Astrocyte of the cerebellum (primary cell): ENCODE measurements around the gene LLCFC1.

Experiments
- DNase-seq: peaks from one replicate; pipeline ENCODE4 v3.0.0-alpha.2; 2011; ENCODE audit warnings: low read depth
- H3K4me3 ChIP-seq: 2 replicates; pipeline ENCODE4 v1.5.1; 2011; ENCODE audit warnings: mild to moderate bottlenecking, low read depth, low read length, moderate library complexity
- in situ Hi-C: cut with HindIII; loops from 2 replicates; pipeline ENCODE4 v1.10.0; 2017; ENCODE audit warnings: low sequenced_read_pairs
- TF ChIP-seq, protein P1 (sequence below): IDR thresholded peaks from 2 replicates; pipeline ENCODE4 v1.5.1; 2012; ENCODE audit warnings: low read length, low read depth, moderate library complexity, mild to moderate bottlenecking; ENCODE audit errors: missing control alignments

LLCFC1 gene

DNA sequence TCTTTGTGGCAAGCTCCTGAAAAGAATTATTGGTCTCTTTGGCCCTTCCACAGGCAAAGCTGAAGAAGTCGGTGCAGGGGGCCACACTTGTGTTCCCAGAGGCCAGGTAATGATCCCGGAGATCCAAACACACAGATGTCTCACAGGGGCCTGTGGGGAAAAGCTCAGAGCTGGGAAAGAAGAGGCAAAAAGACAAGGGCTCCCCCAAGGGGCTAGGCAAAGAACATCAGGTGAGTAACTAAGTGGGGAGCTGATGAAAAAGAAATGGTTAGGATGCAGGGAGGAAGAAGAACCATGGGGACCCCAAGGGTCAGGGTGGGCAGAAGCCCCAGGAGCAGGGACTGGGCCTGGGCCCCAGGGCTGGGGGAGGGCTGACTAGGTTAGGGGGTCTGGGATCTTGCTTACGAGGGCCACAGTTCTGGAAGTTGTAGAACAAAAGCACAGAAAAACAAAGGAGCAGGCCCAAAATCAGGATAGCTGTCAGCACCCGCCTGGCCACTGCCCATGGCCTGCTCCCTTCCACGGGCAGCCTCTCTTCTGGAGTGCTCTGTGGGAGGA, 21.8 kb downstream of the LLCFC1 start:
- no peak overlapping the region for H3K4me3 ChIP-seq
- no peak for DNase-seq
- TF ChIP-seq, protein P1, sequence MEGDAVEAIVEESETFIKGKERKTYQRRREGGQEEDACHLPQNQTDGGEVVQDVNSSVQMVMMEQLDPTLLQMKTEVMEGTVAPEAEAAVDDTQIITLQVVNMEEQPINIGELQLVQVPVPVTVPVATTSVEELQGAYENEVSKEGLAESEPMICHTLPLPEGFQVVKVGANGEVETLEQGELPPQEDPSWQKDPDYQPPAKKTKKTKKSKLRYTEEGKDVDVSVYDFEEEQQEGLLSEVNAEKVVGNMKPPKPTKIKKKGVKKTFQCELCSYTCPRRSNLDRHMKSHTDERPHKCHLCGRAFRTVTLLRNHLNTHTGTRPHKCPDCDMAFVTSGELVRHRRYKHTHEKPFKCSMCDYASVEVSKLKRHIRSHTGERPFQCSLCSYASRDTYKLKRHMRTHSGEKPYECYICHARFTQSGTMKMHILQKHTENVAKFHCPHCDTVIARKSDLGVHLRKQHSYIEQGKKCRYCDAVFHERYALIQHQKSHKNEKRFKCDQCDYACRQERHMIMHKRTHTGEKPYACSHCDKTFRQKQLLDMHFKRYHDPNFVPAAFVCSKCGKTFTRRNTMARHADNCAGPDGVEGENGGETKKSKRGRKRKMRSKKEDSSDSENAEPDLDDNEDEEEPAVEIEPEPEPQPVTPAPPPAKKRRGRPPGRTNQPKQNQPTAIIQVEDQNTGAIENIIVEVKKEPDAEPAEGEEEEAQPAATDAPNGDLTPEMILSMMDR: no peak
- in situ Hi-C loops: no loop called here

- TF ChIP-seq, protein P1: no peak
- in situ Hi-C loops: no loop called here
- DNase-seq: no peak
- no peak overlapping the region for H3K4me3 ChIP-seq
These were observed 22.3 kb downstream of the LLCFC1 start for GRCh38 chr7:142961595-142961972.

GRCh38 chr7:142961973-142962926, 23.0 kb downstream of the LLCFC1 start, which contains the start of gene KEL:
Gene KEL, minus strand, starts transcription at chr7:142962363. Its CDS starts 157 bp downstream, at chr7:142962206.
- TF ChIP-seq, protein P1: no peak
- in situ Hi-C loops: no loop called here
- DNase-seq: no peak
- no peak within 1 kb of the TSS for H3K4me3 ChIP-seq

- DNase-seq: no peak
- H3K4me3 ChIP-seq: no peak overlapping the region
- TF ChIP-seq, protein P1: no peak
- in situ Hi-C loops: no loop called here
These were observed 23.7 kb downstream of the LLCFC1 start for GRCh38 chr7:142962991-142963390.

DNA sequence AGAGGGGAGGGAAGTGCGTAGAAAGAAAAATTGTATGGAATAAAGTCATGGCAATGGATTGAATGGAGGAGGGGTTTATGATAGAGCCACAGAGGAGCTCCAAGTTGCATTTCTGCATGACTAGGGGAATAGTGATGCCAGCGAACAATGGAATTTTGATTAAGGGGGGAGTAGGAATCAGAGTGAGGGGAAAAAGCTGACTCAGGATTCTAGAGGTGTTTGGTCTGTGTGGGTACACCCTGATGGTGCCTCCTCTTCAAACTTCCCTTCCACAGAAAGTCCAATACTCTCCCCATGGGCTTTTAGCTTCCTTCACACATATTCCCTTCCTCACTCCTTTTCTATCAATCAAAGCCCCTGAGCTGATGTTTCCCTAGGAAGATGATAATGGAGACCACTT, 24.7 kb downstream of the LLCFC1 start:
- no peak for DNase-seq
- H3K4me3 ChIP-seq: no peak overlapping the region
- TF ChIP-seq, protein P1: no peak
- in situ Hi-C loops: no loop called here

DNA sequence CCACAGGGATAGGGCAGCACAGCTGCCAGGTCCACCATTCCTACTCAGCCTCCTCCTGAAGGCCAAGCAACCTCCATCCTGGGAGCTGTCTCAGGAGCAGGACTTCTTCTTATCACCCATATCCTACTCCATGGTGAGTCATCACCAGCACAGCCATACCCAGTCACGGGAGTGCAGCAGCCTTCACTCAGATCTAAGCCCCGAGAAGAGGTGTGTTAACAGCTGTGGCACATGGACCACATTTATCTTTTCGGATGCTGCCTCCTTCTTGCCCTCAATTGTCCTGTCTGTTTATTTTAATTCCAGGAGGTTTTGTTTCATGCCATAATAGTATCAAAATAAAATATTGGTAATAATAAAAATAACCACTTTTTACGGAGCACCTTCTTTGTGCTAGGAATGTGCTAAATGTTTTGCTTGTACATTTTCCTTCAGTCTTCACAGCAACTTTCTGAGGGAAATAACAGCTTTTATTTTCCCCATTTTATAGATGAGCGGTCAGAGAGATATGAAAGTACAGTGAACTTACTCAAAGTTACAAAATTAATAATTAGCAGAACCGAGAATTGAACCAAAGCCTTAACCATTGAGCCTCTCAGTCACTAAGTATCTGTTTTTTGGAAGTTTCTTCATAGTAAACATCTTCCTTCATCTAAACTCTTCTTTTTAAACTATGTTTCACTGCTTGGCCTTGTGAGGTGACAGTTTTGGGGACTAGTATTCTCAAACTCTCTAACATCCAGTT, 25.4 kb downstream of the LLCFC1 start:
- in situ Hi-C loops: no loop called here
- no peak for DNase-seq
- TF ChIP-seq, protein P1: no peak
- no peak overlapping the region for H3K4me3 ChIP-seq
